GM12864 (cell line): ENCODE results near the gene ATF7.
A peak's percentile ranks its signal among the peaks of the same experiment; 100 is the strongest.

Experiments
- DNase-seq: peaks from one replicate; pipeline ENCODE4 v3.0.0-alpha.2; 2011; ENCODE audit warnings: low read depth
- H3K4me3 ChIP-seq: 2 replicates; pipeline ENCODE4 v1.5.1; 2011; ENCODE audit warnings: mild to moderate bottlenecking, low read depth, low read length, control low read depth
- TF ChIP-seq, protein P1 (sequence below): IDR thresholded peaks from 2 replicates; pipeline ENCODE4 v1.5.1; 2011; ENCODE audit warnings: low read depth, mild to moderate bottlenecking, moderate library complexity, low read length, control low read depth, inconsistent platforms; ENCODE audit errors: missing control alignments

Gene ATF7

GRCh38 chr12:53585448-53586125 lies 40.6 kb downstream of the ATF7 start:
- TF ChIP-seq, protein P1, sequence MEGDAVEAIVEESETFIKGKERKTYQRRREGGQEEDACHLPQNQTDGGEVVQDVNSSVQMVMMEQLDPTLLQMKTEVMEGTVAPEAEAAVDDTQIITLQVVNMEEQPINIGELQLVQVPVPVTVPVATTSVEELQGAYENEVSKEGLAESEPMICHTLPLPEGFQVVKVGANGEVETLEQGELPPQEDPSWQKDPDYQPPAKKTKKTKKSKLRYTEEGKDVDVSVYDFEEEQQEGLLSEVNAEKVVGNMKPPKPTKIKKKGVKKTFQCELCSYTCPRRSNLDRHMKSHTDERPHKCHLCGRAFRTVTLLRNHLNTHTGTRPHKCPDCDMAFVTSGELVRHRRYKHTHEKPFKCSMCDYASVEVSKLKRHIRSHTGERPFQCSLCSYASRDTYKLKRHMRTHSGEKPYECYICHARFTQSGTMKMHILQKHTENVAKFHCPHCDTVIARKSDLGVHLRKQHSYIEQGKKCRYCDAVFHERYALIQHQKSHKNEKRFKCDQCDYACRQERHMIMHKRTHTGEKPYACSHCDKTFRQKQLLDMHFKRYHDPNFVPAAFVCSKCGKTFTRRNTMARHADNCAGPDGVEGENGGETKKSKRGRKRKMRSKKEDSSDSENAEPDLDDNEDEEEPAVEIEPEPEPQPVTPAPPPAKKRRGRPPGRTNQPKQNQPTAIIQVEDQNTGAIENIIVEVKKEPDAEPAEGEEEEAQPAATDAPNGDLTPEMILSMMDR, result no peak
- no peak for DNase-seq
- H3K4me3 ChIP-seq, result no peak overlapping the region

DNA sequence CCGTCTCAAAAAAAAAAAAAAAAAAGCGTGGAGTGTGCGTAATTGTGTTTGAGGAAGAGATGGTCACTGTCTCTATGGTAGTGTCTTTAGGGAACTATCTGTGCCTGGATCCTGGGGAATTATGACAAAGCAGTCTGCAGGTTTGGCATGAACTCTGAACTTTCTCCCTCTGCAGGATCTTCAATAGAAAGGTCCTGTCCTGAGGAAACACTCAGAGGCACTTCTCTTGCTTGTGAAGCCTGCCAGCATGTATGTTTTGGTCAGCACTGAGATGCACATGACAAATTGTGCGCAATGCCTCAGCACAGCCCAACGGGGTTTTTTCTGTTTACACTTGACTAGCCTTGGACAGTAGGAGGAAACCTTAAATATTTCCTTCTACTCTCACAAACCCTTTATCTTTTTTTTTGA lies 46.6 kb downstream of the ATF7 start:
- TF ChIP-seq, protein P1, result no peak
- peak; percentile 49 for DNase-seq
- no peak overlapping the region for H3K4me3 ChIP-seq

- TF ChIP-seq, protein P1, result no peak
- DNase-seq, result no peak
- H3K4me3 ChIP-seq, result no peak overlapping the region
Measured at GRCh38 chr12:53578783-53579182, 47.4 kb downstream of the ATF7 start.

DNA sequence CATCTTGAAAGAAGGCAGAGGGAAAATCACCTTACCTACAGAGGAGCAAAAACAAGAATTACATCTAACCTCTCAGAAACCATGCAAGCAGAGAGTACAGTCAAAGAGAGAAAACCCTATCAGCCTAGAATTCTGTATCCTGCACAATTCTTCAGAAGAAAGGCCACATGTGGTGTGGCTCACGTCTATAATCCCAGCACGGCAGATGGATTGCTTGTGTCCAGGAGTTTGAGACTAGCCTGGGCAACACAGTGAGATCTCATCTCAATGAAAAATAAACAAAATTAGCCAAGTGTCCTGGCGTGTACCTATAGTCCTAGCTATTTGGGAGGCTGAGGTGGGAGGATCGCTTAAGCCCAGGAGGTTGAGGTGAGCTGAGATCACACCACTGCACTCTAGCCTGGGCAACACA lies 48.2 kb downstream of the ATF7 start:
- TF ChIP-seq, protein P1, result no peak
- DNase-seq, result peak; percentile 34
- no peak overlapping the region for H3K4me3 ChIP-seq

GRCh38 chr12:53575502-53576249 lies 50.5 kb downstream of the ATF7 start:
- H3K4me3 ChIP-seq, result no peak overlapping the region
- TF ChIP-seq, protein P1, result no peak
- DNase-seq, result no peak

- DNase-seq, result no peak
- TF ChIP-seq, protein P1, result no peak
- no peak overlapping the region for H3K4me3 ChIP-seq
Measured at GRCh38 chr12:53572134-53572758, 53.9 kb downstream of the ATF7 start.
